ENCODE results near the gene OR2A25. TPM values are rescaled to one million over a fixed set of nuclear protein-coding genes. Genes with fewer than 3 reads are reported as not detected.

The OR2A25 gene
- total RNA-seq, 4 donors from 2014 or later: not detected

DNA sequence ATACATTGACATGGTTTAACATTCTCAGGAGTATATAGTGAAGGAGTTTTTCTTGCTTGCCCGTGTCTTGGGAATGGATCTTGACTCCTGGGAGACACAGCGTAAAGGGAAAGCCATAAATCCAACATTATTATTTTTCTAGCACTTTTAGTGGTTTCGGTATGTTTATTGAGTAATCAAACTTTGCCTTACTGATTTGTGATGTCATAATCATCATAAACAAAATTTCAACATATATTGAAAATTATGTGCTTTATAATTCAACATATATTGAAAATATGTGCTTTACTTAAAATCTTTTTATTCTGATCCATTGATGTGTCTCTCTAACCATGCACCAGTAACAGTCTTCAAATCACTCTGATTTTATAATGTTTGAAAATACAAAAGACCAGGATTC, 41.1 kb upstream of the OR2A25 start:
- 87% methylated on average over 3 of the region's 3 CpGs for WGBS
- H3K27me3 ChIP-seq: no peaks in the 10 kb centered on the region
- H3K4me3 ChIP-seq: no peak overlapping the region
- H3K36me3 ChIP-seq: no peaks in the 10 kb centered on the region
- no peaks in the 10 kb centered on the region for H3K4me1 ChIP-seq
- H3K27ac ChIP-seq (replicated peaks in 1 of 4): no peak overlapping the region
- no peak for DNase-seq (ENCODE audit: extremely low spot score)
- no peaks in the 10 kb centered on the region for H3K9me3 ChIP-seq
- TF ChIP-seq, protein P1, sequence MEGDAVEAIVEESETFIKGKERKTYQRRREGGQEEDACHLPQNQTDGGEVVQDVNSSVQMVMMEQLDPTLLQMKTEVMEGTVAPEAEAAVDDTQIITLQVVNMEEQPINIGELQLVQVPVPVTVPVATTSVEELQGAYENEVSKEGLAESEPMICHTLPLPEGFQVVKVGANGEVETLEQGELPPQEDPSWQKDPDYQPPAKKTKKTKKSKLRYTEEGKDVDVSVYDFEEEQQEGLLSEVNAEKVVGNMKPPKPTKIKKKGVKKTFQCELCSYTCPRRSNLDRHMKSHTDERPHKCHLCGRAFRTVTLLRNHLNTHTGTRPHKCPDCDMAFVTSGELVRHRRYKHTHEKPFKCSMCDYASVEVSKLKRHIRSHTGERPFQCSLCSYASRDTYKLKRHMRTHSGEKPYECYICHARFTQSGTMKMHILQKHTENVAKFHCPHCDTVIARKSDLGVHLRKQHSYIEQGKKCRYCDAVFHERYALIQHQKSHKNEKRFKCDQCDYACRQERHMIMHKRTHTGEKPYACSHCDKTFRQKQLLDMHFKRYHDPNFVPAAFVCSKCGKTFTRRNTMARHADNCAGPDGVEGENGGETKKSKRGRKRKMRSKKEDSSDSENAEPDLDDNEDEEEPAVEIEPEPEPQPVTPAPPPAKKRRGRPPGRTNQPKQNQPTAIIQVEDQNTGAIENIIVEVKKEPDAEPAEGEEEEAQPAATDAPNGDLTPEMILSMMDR (IDR thresholded peaks at IDR 0.05): no peak
- TF ChIP-seq POLR2A (IDR thresholded peaks at IDR 0.05; ENCODE audit: low read depth) (no peak), EP300 (IDR thresholded peaks at IDR 0.05) (no peak), POLR2AphosphoS5 (IDR thresholded peaks at IDR 0.05) (no peak)
- intact Hi-C loops (cut with DNase I): loop anchor here (10.0 kb wide), 1 partner anchor 124 kb away; the partner anchor contains the start of gene TCAF1

DNA sequence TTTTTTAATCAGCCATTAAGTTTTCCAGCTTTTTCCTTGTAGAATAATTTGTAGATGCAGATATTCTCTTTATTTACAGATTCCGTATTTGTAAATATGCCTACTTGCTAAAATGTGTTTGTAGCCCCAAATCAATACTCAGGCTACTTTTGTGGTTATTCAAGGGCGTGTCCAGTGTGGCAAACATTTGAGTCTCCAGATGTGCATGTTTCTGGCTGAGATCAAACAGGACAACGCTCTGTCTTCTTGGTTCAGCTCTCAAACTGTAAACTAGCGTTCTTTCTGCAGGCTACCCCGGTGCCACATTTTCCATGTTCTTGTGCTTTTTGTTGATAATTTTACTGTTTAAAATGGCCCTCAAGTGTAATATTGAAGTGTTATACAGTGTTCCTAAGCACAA, 37.1 kb upstream of the OR2A25 start:
- H3K36me3 ChIP-seq: no peaks in the 10 kb centered on the region
- H3K27me3 ChIP-seq: no peaks in the 10 kb centered on the region
- no peak overlapping the region for H3K27ac ChIP-seq (replicated peaks in 1 of 4)
- no peak overlapping the region for H3K4me3 ChIP-seq
- H3K9me3 ChIP-seq: no peaks in the 10 kb centered on the region
- TF ChIP-seq POLR2A (IDR thresholded peaks at IDR 0.05; ENCODE audit: low read depth) (no peak), EP300 (IDR thresholded peaks at IDR 0.05) (no peak), POLR2AphosphoS5 (IDR thresholded peaks at IDR 0.05) (no peak)
- TF ChIP-seq, protein P1 (IDR thresholded peaks at IDR 0.05): no peak
- H3K4me1 ChIP-seq: no peaks in the 10 kb centered on the region
- WGBS: 73% methylated on average over 5 of the region's 5 CpGs
- intact Hi-C loops (cut with DNase I): no loop called here
- DNase-seq (ENCODE audit: extremely low spot score): no peak

DNA sequence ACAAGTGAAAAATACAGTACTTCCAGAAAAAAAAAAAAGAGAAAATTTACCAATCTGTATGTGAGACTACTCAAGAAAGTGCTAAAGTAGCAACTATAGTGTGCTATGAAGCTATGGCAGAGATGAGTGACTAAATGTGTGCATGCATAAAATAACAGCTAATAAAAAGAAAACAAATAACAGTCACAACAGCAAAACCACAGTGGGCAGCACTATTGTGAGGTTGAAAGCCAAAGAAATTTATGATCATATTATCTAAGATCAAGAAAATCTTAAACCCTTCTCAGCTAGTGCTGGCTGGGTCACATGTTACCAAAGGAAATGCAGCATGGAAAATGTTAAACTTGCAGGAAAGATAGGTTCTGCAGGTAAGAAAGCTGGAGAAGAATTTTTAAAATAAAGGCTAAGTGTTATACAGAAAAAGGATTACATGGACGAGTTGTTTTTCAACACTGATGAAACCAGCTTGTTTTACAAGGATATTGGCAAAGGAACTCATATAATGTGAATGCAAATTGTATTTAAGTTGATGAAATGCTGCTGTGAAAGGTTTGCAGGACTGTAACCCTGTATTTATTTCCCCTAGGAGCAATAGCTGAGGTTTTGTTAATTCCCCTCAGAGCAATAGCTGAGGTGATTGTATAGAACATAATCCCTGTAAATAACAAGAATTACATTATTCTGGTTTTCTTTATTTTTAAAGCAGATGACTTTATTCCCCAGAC, 36.5 kb upstream of the OR2A25 start:
- H3K4me1 ChIP-seq: no peaks in the 10 kb centered on the region
- H3K9me3 ChIP-seq: no peaks in the 10 kb centered on the region
- no peak for DNase-seq (ENCODE audit: extremely low spot score)
- 63% methylated on average over 1 of the region's 1 CpG for WGBS
- H3K36me3 ChIP-seq: no peaks in the 10 kb centered on the region
- TF ChIP-seq POLR2AphosphoS5 (IDR thresholded peaks at IDR 0.05) (no peak), EP300 (IDR thresholded peaks at IDR 0.05) (no peak), POLR2A (IDR thresholded peaks at IDR 0.05; ENCODE audit: low read depth) (no peak)
- TF ChIP-seq, protein P1 (IDR thresholded peaks at IDR 0.05): no peak
- H3K27me3 ChIP-seq: no peaks in the 10 kb centered on the region
- no peak overlapping the region for H3K27ac ChIP-seq (replicated peaks in 1 of 4)
- H3K4me3 ChIP-seq: no peak overlapping the region
- intact Hi-C loops (cut with DNase I): no loop called here

DNA sequence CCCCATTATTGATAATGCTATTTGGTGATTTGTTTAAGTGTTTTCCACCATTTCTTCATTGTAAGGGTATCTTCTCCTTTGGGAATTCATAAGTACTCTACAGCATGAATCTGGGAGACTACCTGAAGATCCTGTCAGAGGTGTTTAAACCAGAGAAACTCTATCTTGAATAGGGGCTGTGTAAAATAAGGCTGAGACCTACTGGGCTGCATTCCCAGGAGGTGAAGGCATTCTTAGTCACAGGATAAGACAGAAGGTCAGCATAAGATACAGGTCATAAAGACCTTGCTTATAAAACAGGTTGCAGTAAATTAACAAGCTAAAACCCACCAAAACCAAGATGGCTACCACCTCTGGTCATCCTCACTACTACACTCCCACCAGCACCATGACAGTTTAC, 34.2 kb upstream of the OR2A25 start:
- TF ChIP-seq, protein P1 (IDR thresholded peaks at IDR 0.05): no peak
- no peak for TF ChIP-seq POLR2A (IDR thresholded peaks at IDR 0.05; ENCODE audit: low read depth)
- TF ChIP-seq EP300 (IDR thresholded peaks at IDR 0.05): no peak
- TF ChIP-seq POLR2AphosphoS5 (IDR thresholded peaks at IDR 0.05): no peak
- Histone ChIP-seq H3K27ac (replicated peaks in 1 of 4) (no peak overlapping the region), H3K36me3 (no peaks in the 10 kb centered on the region), H3K9me3 (no peaks in the 10 kb centered on the region), H3K4me1 (no peaks in the 10 kb centered on the region), H3K27me3 (no peaks in the 10 kb centered on the region), H3K4me3 (no peak overlapping the region)
- DNase-seq (ENCODE audit: extremely low spot score): no peak
- intact Hi-C loops (cut with DNase I): no loop called here
